Globus pallidus (tissue), 1 donor: ENCODE measurements around the gene MCRIP1.

Experiments used
- DNase-seq: peaks from one replicate; pipeline ENCODE4 v3.0.0-alpha.2; 2015; ENCODE audit warnings: low spot score

MCRIP1 gene

GRCh38 chr17:81819708-81820107 is 13.4 kb downstream of the MCRIP1 start:
- no peak for DNase-seq

DNA sequence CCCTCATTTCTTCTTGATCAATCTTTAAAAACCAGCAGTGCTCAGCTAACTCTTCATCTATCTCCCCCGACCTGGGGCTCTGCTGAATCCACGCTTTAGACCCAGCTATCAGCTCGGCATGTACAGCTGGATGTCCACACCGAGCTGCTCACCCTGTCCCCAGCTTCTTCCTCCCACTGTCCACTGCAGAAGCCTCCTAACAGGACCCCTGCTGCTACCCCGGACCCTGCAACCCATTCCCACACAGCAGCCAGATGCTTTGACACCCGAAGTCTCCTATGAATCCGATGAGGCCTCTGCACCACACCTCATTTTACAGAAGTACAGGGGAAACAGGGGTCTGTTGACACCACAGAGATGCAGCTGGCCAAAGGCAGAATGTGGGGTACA is 15.3 kb downstream of the MCRIP1 start:
- no peak for DNase-seq

DNA sequence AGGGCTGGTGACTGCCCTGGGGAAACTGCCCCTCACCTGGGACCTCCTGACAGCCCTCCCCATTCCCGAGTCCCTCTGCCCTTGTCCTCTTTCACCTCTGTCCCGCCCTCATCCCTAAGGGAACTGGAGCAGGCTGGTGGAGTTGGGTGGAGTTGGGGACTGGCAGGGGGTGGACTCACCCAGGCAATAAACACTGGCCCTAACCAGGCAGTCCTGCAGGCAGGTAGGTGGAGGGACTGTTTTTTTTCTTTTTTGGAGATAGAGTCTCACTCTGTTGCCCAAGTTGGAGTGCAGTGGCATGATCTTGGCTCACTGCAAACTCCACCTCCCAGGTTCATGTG is 17.5 kb downstream of the MCRIP1 start:
- no peak for DNase-seq

DNA sequence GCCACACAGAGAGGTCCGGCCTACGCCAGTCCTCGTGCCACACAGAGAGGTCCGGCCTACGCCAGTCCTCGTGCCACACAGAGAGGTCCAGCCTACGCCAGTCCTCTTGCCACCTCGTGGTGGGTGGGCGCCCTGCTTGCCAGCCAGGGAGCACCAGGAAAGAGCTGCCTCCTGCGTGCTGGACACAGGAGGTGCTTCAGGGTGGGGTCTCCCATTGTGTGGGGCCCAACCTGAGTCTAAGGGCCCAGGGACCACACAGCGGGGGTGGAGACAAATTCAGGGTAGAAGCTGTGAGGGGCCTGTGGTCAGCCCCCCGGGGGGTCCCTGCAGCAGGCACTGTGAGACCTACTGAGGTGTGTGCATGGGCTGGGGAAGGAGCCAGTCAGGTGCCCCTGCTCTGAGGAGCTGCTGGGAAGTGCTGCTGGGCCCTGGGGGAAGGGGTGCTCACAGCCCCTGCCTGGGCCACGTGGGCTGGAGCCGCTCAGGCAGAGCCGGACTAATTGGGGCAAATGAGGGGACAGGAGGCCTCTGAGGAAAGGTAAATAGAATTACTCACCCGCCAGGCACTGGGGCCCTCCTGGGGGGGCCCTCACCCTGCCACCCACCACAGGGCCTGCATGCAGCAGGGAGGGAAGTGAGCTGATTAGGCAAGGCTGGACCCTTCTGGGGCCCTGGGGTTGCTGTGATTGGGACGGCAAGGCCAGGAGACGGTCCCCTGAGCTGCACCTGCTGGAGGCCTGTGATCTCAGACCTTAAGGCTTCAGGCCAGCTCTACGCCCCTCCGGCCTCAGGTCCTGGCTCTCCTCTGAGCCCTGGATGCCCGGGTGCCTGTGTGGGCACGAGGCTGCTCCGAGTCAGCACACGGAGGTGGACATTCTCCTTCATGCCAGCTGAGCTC is 18.1 kb downstream of the MCRIP1 start:
- DNase-seq, result no peak

- DNase-seq, result no peak
Observed at GRCh38 chr17:81813861-81814683, 19.0 kb downstream of the MCRIP1 start.

GRCh38 chr17:81813371-81813684 is 19.8 kb downstream of the MCRIP1 start:
- no peak for DNase-seq

DNA sequence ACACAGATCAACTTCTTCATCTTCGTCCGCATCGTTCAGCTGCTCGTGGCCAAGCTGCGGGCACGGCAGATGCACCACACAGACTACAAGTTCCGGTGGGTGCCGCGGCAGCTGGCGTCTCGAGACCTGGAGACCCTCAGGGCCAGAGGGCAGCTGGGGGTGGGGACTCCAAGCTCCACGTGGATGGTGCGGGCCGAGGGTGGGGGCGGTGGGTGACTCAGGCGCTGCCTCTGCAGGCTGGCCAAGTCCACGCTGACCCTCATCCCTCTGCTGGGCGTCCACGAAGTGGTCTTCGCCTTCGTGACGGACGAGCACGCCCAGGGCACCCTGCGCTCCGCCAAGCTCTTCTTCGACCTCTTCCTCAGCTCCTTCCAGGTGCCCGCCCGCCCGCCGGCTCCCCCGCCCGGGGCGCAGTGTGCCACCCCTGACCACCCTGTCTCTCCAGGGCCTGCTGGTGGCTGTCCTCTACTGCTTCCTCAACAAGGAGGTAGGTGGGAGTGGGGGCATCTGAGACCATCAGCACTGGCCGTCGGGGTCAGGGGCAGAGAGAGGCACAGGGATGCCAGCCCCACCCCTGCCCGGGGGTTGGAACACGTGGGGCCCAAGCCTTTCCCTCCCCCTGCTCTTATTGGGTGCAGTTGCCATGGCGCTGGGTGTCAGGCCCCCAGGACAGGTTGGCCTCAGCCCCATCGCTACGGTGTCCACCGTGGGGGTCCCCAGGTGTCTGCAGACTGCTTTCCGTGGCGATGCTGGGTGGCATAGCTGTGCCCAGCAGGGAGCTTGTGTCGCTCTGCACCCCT is 20.3 kb downstream of the MCRIP1 start:
- no peak for DNase-seq

GRCh38 chr17:81811705-81812570 is 21.2 kb downstream of the MCRIP1 start:
- no peak for DNase-seq

DNA sequence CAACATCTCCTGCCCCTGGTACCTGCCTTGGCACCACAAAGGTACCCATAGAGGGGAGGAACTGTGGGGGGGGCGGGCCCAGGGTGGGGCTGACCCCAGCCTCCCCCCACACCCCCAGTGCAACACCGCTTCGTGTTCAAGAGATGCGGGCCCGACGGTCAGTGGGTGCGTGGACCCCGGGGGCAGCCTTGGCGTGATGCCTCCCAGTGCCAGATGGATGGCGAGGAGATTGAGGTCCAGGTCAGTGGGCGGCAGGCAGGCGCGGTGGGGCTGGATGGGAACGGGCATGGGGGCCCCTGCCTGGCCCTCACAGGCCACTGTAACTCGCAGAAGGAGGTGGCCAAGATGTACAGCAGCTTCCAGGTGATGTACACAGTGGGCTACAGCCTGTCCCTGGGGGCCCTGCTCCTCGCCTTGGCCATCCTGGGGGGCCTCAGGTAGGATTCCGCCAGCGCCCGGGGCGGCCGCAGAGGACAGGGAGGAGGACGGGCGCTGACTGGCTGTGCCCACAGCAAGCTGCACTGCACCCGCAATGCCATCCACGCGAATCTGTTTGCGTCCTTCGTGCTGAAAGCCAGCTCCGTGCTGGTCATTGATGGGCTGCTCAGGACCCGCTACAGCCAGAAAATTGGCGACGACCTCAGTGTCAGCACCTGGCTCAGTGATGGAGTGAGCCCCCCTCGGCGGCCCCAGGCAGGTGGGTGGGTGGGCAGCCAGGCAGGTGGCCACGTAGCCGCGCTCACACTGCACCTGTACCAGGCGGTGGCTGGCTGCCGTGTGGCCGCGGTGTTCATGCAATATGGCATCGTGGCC is 22.0 kb downstream of the MCRIP1 start:
- DNase-seq, result no peak

DNA sequence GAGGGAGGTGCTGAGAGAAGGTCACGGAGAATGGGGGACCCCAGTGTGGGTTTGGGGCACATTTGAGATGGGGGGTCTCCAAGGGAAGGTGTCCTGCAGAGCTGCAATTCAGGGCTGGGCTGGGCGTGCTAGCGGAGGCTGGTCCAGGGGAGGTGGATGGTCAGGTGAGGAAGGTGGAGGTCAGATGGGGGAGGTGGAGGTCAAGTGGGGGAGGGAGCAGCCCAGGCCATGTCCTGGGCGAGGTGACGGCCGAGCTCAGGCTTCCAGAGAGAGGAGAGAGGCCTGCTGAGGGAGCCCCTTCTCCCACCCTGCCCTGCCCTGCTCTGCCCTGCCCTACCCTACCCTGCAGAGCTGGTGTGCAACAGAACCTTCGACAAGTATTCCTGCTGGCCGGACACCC is 22.6 kb downstream of the MCRIP1 start:
- no peak for DNase-seq

GRCh38 chr17:81809556-81809998 is 23.5 kb downstream of the MCRIP1 start:
- no peak for DNase-seq

GRCh38 chr17:81808778-81809555 is 24.1 kb downstream of the MCRIP1 start:
- no peak for DNase-seq

DNA sequence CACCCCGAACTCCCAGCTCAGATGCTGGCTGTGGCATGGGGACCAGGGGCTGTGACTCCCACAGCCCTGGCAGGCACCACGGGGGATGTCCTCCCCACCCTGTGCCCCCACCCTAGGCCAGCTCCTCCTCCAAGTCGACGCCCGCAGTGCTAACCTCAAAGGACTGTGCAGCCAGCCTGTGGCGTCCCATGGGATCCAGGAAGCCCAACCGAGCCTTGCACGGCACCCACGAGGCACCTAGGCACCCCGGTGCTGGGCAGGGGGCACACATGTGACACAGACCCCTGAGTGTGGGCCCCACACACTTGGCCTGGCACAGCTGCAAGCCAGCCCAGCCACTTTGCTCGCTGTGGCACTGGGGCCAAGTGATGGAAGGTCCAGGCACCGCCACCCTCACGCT is 25.3 kb downstream of the MCRIP1 start:
- no peak for DNase-seq

DNA sequence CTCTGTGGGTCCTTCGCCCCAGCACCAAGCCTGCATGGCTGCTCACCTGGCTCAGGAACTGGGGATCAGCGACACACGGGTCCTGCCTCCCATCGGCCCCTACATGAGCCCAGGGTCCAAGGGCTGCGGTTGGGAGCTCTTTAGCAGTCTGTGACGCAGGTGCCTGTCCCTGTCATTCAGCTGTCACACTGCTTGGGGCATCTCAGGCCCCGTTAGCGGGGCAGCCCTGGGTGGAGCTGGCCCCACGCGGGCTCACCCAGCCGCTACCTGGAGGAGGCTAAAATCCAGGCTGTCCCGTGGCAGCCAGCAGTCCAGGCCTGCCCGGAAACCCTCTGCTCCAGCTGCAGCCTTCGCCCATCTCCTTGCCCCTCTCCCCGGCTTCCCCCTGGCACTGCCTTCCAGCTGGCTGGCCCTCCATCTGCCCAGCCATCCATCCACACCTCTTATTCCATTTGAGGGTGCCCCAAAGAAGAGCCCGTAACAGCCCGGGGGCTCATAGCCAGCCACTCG is 25.8 kb downstream of the MCRIP1 start:
- no peak for DNase-seq

GRCh38 chr17:81806461-81807209 is 26.5 kb downstream of the MCRIP1 start:
- no peak for DNase-seq

DNA sequence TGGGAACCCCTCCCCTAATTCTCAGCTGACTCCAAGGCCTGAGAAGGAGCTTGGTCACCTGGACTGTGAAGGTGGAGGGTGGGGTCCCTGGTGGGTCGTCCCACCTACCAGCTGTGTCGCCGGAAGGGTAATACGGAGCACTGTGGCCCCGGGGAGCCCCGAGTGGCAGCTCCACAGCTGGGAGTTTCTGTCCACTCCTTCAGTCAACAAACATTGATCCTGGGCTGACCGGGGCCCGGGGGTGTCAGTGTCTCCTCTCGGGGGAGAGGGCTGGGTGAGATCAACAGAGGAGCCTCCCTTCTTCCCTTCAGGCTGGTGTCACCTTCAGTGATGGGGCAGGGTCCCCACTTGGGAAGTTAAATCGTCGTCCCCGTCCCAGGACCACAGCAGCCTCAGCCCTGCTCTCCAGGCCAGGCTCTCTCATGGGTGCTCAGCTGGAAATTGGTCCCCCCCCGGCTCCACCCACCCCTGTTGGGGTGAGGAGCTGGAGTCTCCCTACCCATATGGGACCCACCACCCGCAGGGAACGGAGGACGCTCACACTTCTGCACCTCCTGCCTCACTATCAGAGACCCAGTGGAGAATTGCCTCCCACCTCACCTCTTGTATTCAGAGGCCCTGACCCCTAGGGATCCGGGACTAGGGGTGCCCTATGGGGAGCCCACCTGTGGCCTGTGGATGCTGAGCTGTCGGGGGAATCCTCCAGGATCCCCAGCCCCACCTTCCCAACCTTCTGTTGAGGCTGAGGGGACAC is 27.2 kb downstream of the MCRIP1 start:
- DNase-seq, result no peak

DNA sequence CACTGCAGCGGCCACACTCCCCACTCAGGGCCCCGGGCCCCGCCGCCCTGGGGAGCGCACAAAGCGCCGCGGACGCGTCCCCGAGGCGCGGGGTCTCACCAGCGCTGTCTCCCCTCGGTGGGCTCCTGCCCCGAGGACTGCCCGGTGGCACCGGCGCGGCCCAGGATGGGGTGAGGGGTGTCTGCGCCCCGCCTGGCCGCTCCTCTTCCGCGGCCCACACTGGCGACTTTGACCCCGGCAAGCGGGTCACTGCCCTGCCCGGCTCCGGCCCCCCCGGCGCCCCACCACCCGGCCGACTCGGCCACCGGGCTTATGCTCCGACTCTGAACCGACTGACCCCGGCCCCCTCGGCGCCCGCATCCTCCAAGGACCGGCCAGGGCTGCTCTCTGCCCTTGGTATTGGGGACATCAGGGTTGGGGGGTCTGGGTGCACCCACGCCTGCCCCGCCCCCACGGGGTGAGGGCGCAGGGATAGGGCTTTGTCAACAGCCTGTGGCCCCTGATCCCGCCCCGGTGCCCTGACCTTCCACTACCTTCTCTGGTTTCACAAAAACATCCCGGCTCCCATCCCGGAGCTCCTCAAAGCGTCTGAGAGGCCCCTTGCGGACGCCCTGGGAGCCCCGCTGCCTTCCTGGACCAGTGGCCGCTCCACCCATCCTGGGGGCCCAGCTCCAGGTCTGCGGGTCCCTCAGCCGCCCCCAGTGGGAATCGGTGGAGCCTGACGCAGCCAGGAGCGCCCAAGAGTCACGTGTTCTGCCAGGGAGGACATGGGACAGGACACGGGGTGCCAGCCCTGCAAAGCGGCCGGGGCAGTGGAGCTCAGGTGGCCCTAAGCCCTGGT is 28.3 kb downstream of the MCRIP1 start:
- no peak for DNase-seq
